ENCODE results near the gene RGS1. TPM values are rescaled to one million over a fixed set of nuclear protein-coding genes. Genes with fewer than 3 reads are reported as not detected.

The RGS1 gene
- total and polyA plus RNA-seq, 8 donors, result 1.5 to 32.3 (median 4.5) TPM

DNA sequence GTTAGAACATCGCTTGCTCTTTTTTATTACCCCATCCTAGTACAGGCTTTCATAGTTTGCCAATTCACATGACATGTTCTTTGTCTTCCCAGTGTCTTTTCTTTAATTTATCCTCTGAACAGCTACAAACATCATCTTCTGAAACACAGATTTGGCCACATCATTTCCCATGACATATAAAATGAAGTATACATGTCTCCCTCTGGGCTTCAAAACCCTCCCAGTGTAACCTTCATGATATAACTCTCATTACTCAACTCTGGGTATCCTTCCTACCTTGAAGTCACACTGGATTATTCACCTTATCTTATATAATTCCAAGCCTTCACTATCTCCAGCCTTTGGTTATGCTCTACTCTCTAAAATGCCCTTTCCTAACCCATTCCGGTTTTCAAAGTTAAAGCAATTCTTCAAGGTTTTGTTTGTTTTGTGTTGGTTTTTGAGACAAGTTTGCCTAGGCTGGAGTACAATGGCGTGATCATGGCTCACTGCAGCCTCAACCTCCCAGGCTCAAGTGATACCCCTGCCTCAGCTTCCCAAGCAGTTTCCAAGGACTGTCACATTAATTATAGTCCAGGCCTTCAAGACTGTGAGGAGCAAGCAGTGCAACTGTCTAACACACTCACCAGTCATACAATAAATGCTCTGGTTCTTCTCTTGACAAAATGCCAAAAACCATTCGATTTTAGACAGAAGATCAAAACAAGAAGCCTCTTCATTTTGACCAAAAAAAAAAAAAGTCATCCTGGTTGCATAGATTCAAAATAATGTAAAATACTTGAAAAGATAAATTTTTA, 5.8 kb downstream of the RGS1 start:
- DNase-seq (no peak), ATAC-seq (no peak)
- peaks cover 0 to 3% of the 10 kb centered on the region in 2 donors for H3K4me1 ChIP-seq
- no peaks in the 10 kb centered on the region for H3K9me3 ChIP-seq
- TF ChIP-seq, protein P1, sequence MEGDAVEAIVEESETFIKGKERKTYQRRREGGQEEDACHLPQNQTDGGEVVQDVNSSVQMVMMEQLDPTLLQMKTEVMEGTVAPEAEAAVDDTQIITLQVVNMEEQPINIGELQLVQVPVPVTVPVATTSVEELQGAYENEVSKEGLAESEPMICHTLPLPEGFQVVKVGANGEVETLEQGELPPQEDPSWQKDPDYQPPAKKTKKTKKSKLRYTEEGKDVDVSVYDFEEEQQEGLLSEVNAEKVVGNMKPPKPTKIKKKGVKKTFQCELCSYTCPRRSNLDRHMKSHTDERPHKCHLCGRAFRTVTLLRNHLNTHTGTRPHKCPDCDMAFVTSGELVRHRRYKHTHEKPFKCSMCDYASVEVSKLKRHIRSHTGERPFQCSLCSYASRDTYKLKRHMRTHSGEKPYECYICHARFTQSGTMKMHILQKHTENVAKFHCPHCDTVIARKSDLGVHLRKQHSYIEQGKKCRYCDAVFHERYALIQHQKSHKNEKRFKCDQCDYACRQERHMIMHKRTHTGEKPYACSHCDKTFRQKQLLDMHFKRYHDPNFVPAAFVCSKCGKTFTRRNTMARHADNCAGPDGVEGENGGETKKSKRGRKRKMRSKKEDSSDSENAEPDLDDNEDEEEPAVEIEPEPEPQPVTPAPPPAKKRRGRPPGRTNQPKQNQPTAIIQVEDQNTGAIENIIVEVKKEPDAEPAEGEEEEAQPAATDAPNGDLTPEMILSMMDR (IDR thresholded peaks at IDR 0.05), result no peak
- no peaks in the 10 kb centered on the region for H3K36me3 ChIP-seq
- intact Hi-C loops (cut with DNase I), result no loop called here
- no peak overlapping the region for H3K4me3 ChIP-seq
- H3K27me3 ChIP-seq, result no peaks in the 10 kb centered on the region
- H3K27ac ChIP-seq, result no peak overlapping the region

GRCh38 chr1:192584866-192585265, 9.3 kb downstream of the RGS1 start:
- intact Hi-C loops (cut with DNase I), result no loop called here
- H3K36me3 ChIP-seq, result no peaks in the 10 kb centered on the region
- H3K27me3 ChIP-seq, result no peaks in the 10 kb centered on the region
- H3K4me3 ChIP-seq, result no peak overlapping the region
- ATAC-seq, result no peak
- TF ChIP-seq, protein P1 (IDR thresholded peaks at IDR 0.05), result no peak
- no peaks in the 10 kb centered on the region for H3K9me3 ChIP-seq
- DNase-seq, result peak in 1 of 4 donors; percentile 36
- peaks cover 0 to 3% of the 10 kb centered on the region in 2 donors for H3K4me1 ChIP-seq
- H3K27ac ChIP-seq, result no peak overlapping the region

DNA sequence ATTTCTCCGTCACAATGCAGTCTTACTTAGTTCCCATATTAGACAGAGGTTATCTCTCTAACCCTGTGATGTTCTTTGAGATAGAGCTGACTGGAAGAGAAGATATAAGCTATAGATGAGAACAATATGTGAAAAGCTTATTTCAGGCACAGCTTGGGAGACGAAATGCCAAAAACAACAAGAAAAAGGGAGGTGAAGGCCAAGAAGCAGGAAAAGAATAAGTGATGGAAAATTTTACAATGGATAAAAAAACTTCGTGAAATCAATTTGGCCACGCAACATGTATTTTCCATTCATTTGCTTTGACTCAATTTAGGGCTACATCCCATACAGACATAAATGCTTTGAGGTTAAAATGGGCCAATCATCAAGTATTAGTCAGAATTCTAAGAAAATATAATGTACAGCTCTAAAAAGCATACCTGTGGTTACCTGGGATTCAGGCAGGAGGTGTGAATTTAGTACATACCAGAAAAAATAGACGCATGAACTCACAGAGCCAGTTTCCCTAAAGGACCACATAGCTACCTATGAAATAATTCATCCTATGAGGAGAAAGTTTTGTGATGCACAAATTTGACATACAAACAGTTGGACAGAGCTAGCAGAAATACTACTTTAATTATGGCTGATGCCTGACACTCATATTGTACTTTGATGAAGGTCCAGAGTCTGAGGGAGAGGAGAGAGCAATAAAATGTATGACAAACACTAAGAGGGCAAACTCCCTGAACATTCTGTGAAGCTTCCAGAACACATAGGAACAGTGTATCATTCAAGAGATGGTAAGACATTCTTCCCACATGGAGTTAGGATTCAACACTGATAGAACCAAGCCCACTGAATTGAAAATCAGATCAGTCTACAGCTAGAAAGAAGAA, 12.1 kb downstream of the RGS1 start:
- H3K27me3 ChIP-seq, result no peaks in the 10 kb centered on the region
- TF ChIP-seq, protein P1 (IDR thresholded peaks at IDR 0.05), result no peak
- no peak overlapping the region for H3K27ac ChIP-seq
- intact Hi-C loops (cut with DNase I), result no loop called here
- H3K4me1 ChIP-seq, result no peaks in the 10 kb centered on the region
- H3K9me3 ChIP-seq, result no peaks in the 10 kb centered on the region
- DNase-seq, result no peak
- no peaks in the 10 kb centered on the region for H3K36me3 ChIP-seq
- ATAC-seq, result no peak
- no peak overlapping the region for H3K4me3 ChIP-seq

- H3K9me3 ChIP-seq, result no peaks in the 10 kb centered on the region
- H3K27ac ChIP-seq, result no peak overlapping the region
- TF ChIP-seq, protein P1 (IDR thresholded peaks at IDR 0.05), result no peak
- intact Hi-C loops (cut with DNase I), result no loop called here
- H3K4me1 ChIP-seq, result no peaks in the 10 kb centered on the region
- H3K4me3 ChIP-seq, result no peak overlapping the region
- no peaks in the 10 kb centered on the region for H3K36me3 ChIP-seq
- DNase-seq (no peak), ATAC-seq (peak; percentile 29)
- H3K27me3 ChIP-seq, result no peaks in the 10 kb centered on the region
Measured at GRCh38 chr1:192588546-192588945, 13.0 kb downstream of the RGS1 start.

GRCh38 chr1:192589813-192590212, 14.2 kb downstream of the RGS1 start:
- no peak overlapping the region for H3K27ac ChIP-seq
- no peak for DNase-seq
- H3K4me3 ChIP-seq, result no peak overlapping the region
- no peaks in the 10 kb centered on the region for H3K9me3 ChIP-seq
- ATAC-seq, result no peak
- no peaks in the 10 kb centered on the region for H3K36me3 ChIP-seq
- intact Hi-C loops (cut with DNase I), result no loop called here
- H3K4me1 ChIP-seq, result no peaks in the 10 kb centered on the region
- TF ChIP-seq, protein P1 (IDR thresholded peaks at IDR 0.05), result no peak
- H3K27me3 ChIP-seq, result no peaks in the 10 kb centered on the region

All from left lung (tissue), 10 donors.